Astrocyte (in vitro differentiated cells and primary cell): ENCODE measurements around the gene ARL15. TPM values are rescaled to one million over a fixed set of nuclear protein-coding genes. Genes with fewer than 3 reads are reported as not detected.

Source experiments
- DNase-seq: peaks from one replicate; pipeline ENCODE4 v3.0.0-alpha.2; 2010; ENCODE audit warnings: low read depth
- FAIRE-seq: peaks from 2 replicates; lab custom pipeline; 2011; peaks lifted over from hg19 to GRCh38; lab: Jason Lieb, UNC
- H2AFZ ChIP-seq: 2 replicates; pipeline ENCODE4 v1.6.0; 2012; ENCODE audit warnings: low read depth, low read length, inconsistent platforms
- H3K27ac ChIP-seq: 2 replicates; pipeline ENCODE4 v1.5.1; 2011; ENCODE audit warnings: low read depth, low read length, inconsistent platforms
- H3K27me3 ChIP-seq: 2 replicates; pipeline ENCODE4 v1.6.0; 2011; ENCODE audit warnings: low read length, inconsistent platforms; ENCODE audit not compliant: insufficient read depth
- H3K36me3 ChIP-seq: 2 replicates; pipeline ENCODE4 v1.5.1; 2011; ENCODE audit warnings: low read length, inconsistent platforms; ENCODE audit not compliant: insufficient read depth
- H3K4me1 ChIP-seq: 2 replicates; pipeline ENCODE4 v1.5.1; 2011; ENCODE audit warnings: low read length, inconsistent platforms; ENCODE audit not compliant: insufficient read depth
- H3K4me2 ChIP-seq: 2 replicates; pipeline ENCODE4 v1.6.0; 2012; ENCODE audit warnings: low read length, inconsistent platforms
- H3K4me3 ChIP-seq: 2 replicates; pipeline ENCODE4 v1.5.1; 2011; ENCODE audit warnings: low read depth, mild to moderate bottlenecking, low read length, inconsistent platforms; ENCODE audit not compliant: insufficient read depth
- H3K79me2 ChIP-seq: 2 replicates; pipeline ENCODE4 v1.6.0; 2012; ENCODE audit warnings: mild to moderate bottlenecking, low read length, inconsistent platforms; ENCODE audit not compliant: insufficient read depth
- H3K9ac ChIP-seq: 2 replicates; pipeline ENCODE4 v1.6.0; 2012; ENCODE audit warnings: mild to moderate bottlenecking, low read length, inconsistent platforms
- H3K9me3 ChIP-seq: 2 replicates; pipeline ENCODE4 v1.5.1; 2012; ENCODE audit warnings: low read depth, mild to moderate bottlenecking, low read length, inconsistent platforms; ENCODE audit not compliant: insufficient read depth
- H4K20me1 ChIP-seq: 2 replicates; pipeline ENCODE4 v1.6.0; 2012; ENCODE audit warnings: low read length, inconsistent platforms; ENCODE audit not compliant: insufficient read depth
- H3K27ac Mint-ChIP-seq: one replicate; pipeline ENCODE4 v1.8.0; 2021; ENCODE audit warnings: mild to moderate bottlenecking, mixed read lengths; ENCODE audit not compliant: unreplicated experiment
- H3K27me3 Mint-ChIP-seq: one replicate; pipeline ENCODE4 v1.8.0; 2021; ENCODE audit warnings: low read depth, mixed read lengths; ENCODE audit not compliant: unreplicated experiment
- H3K36me3 Mint-ChIP-seq: one replicate; pipeline ENCODE4 v1.8.0; 2021; ENCODE audit warnings: low read depth, mixed read lengths; ENCODE audit not compliant: unreplicated experiment
- H3K4me1 Mint-ChIP-seq: one replicate; pipeline ENCODE4 v1.8.0; 2021; ENCODE audit warnings: low read depth, mixed read lengths; ENCODE audit not compliant: unreplicated experiment
- H3K4me3 Mint-ChIP-seq: one replicate; pipeline ENCODE4 v1.8.0; 2021; ENCODE audit warnings: mild to moderate bottlenecking, moderate library complexity, mixed read lengths; ENCODE audit not compliant: unreplicated experiment
- H3K9me3 Mint-ChIP-seq: one replicate; pipeline ENCODE4 v1.8.0; 2021; ENCODE audit warnings: mild to moderate bottlenecking, mixed read lengths; ENCODE audit not compliant: unreplicated experiment
- CTCF ChIP-seq: IDR thresholded peaks from 2 replicates; pipeline ENCODE4 v1.5.1; 2011; ENCODE audit warnings: low read depth, mild to moderate bottlenecking, inconsistent platforms, low read length, moderate library complexity; ENCODE audit not compliant: insufficient read depth
- EZH2 ChIP-seq: IDR thresholded peaks from 2 replicates; pipeline ENCODE4 v1.6.1; 2012; ENCODE audit warnings: mild to moderate bottlenecking, low read length, inconsistent platforms; ENCODE audit not compliant: insufficient read depth
- total RNA-seq: library from RNA; stranded (reverse); gene quantifications from 2 replicates; pipeline ENCODE4 v1.2.1, GENCODE V29; 2021

Gene ARL15
- total RNA-seq, 1 donor from 2014 or later: 29.1 TPM

- no peaks in the 10 kb centered on the region for H3K4me1 Mint-ChIP-seq
- H3K36me3 ChIP-seq: no peaks in the 10 kb centered on the region
- peaks cover 5% of the 10 kb centered on the region for H3K36me3 Mint-ChIP-seq
- H4K20me1 ChIP-seq: no peaks in the 10 kb centered on the region
- H3K79me2 ChIP-seq: no peaks in the 10 kb centered on the region
- no peaks in the 10 kb centered on the region for H3K9me3 Mint-ChIP-seq
- H3K27ac ChIP-seq: no peak overlapping the region
- no peak overlapping the region for H3K4me2 ChIP-seq
- no peak overlapping the region for H3K9ac ChIP-seq
- H3K27me3 Mint-ChIP-seq: no peaks in the 10 kb centered on the region
- no peak for TF ChIP-seq EZH2
- TF ChIP-seq CTCF: no peak
- FAIRE-seq: no peak
- H3K4me1 ChIP-seq: no peaks in the 10 kb centered on the region
- H3K4me3 ChIP-seq: no peak overlapping the region
- H3K4me3 Mint-ChIP-seq: no peak overlapping the region
- H3K27ac Mint-ChIP-seq: no peak overlapping the region
- DNase-seq: no peak
- no peaks in the 10 kb centered on the region for H3K9me3 ChIP-seq
- H3K27me3 ChIP-seq: no peaks in the 10 kb centered on the region
- no peak overlapping the region for H2AFZ ChIP-seq
These were observed 237.2 kb downstream of the ARL15 start for GRCh38 chr5:54073131-54073530.

- H3K27me3 Mint-ChIP-seq: no peaks in the 10 kb centered on the region
- FAIRE-seq: no peak
These were observed 243.9 kb downstream of the ARL15 start for GRCh38 chr5:54066433-54066832.

More at GRCh38 chr5:54066433-54066832, 243.9 kb downstream of the ARL15 start:
- no peaks in the 10 kb centered on the region for H3K36me3 ChIP-seq
- no peak overlapping the region for H3K9ac ChIP-seq
- no peak for DNase-seq
- H3K27me3 ChIP-seq: no peaks in the 10 kb centered on the region
- H3K79me2 ChIP-seq: no peaks in the 10 kb centered on the region
- no peak for TF ChIP-seq EZH2
- TF ChIP-seq CTCF: no peak
- H3K4me1 Mint-ChIP-seq: peaks cover 26% of the 10 kb centered on the region
- no peaks in the 10 kb centered on the region for H4K20me1 ChIP-seq
- H2AFZ ChIP-seq: no peak overlapping the region
- H3K4me3 Mint-ChIP-seq: no peak overlapping the region
- H3K27ac Mint-ChIP-seq: no peak overlapping the region
- H3K4me1 ChIP-seq: peaks cover 16% of the 10 kb centered on the region
- H3K36me3 Mint-ChIP-seq: peaks cover 4% of the 10 kb centered on the region
- no peak overlapping the region for H3K27ac ChIP-seq
- no peak overlapping the region for H3K4me3 ChIP-seq
- H3K9me3 ChIP-seq: no peaks in the 10 kb centered on the region
- H3K4me2 ChIP-seq: no peak overlapping the region
- no peaks in the 10 kb centered on the region for H3K9me3 Mint-ChIP-seq
